Neuron (in vitro differentiated cells): ENCODE results near the gene GRIN2B.

ENCODE experiments used
- H2AFZ ChIP-seq: one replicate; pipeline ENCODE4 v1.6.1; 2013; ENCODE audit warnings: low read depth, mild to moderate bottlenecking, inconsistent platforms, low read length, moderate library complexity
- H3K27me3 ChIP-seq: one replicate; pipeline ENCODE4 v1.6.1; 2013; ENCODE audit warnings: low read length; ENCODE audit not compliant: insufficient read depth
- H3K36me3 ChIP-seq: one replicate; pipeline ENCODE4 v1.6.1; 2013; ENCODE audit warnings: low read length; ENCODE audit not compliant: insufficient read depth
- H3K4me1 ChIP-seq: one replicate; pipeline ENCODE4 v1.6.1; 2013; ENCODE audit warnings: low read length; ENCODE audit not compliant: insufficient read depth
- H3K4me3 ChIP-seq: 2 replicates; pipeline ENCODE4 v1.5.1; 2013; ENCODE audit warnings: mild to moderate bottlenecking, low read length, moderate library complexity
- H3K9me3 ChIP-seq: one replicate; pipeline ENCODE4 v1.6.1; 2013; ENCODE audit warnings: low read length

Gene GRIN2B

DNA sequence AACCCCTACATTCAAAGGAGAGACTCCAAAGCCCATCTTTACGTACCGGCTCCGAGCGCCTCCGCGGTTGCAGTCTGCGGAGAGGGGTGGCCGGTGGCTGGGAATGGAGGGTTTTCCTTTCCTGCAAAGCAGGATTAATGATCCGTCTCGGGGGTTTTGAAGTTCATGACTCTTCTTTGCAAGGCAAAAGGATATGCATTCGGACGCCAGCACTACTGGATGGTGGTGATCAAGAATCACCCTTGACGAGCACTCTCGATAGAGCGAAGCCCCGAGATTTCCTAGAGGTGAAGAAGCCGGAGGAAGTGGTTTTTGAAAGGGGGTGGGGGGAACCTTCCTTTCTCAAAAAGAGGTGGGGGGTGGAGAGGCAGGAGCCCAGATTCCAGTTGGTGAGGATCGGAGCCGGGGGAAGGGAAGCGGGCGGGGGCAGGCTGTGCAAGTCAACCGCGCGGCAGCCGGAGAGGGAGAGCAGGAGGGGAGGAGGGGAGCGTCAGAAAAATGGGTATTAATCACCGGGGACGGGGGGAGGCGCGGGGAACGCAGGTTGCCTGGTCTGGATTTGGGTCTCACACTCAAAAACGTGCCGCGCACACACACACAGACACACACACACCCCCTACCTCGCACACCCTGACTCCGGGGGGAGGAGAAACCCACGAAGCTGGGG lies at the start of gene GRIN2B:
Gene GRIN2B, minus strand, starts transcription at position 307 of the 667 bp plus-strand sequence. CDS start 115,394 bp downstream, outside the sequence.
- H3K4me1 ChIP-seq = peaks cover 39% of the 10 kb centered on the region
- H3K9me3 ChIP-seq = no peaks in the 10 kb centered on the region
- no peaks in the 10 kb centered on the region for H3K27me3 ChIP-seq
- H2AFZ ChIP-seq = peak within 1 kb of the TSS; percentile 92
- peaks cover 4% of the 10 kb centered on the region for H3K36me3 ChIP-seq
- H3K4me3 ChIP-seq = peak within 1 kb of the TSS; percentile 95

- H2AFZ ChIP-seq = no peak overlapping the region
- peaks cover 5% of the 10 kb centered on the region for H3K4me1 ChIP-seq
- peaks cover 2% of the 10 kb centered on the region for H3K27me3 ChIP-seq
- no peaks in the 10 kb centered on the region for H3K36me3 ChIP-seq
- no peak overlapping the region for H3K4me3 ChIP-seq
- no peaks in the 10 kb centered on the region for H3K9me3 ChIP-seq
These were observed 45.1 kb upstream of the GRIN2B start for GRCh38 chr12:14026537-14026936.

GRCh38 chr12:14024591-14024990 lies 43.2 kb upstream of the GRIN2B start:
- peaks cover 4% of the 10 kb centered on the region for H3K4me1 ChIP-seq
- H3K4me3 ChIP-seq = no peak overlapping the region
- no peaks in the 10 kb centered on the region for H3K9me3 ChIP-seq
- peaks cover 2% of the 10 kb centered on the region for H3K27me3 ChIP-seq
- H3K36me3 ChIP-seq = no peaks in the 10 kb centered on the region
- H2AFZ ChIP-seq = no peak overlapping the region

- no peaks in the 10 kb centered on the region for H3K36me3 ChIP-seq
- no peaks in the 10 kb centered on the region for H3K9me3 ChIP-seq
- no peaks in the 10 kb centered on the region for H3K27me3 ChIP-seq
- no peaks in the 10 kb centered on the region for H3K4me1 ChIP-seq
- no peak overlapping the region for H2AFZ ChIP-seq
- no peak overlapping the region for H3K4me3 ChIP-seq
These were observed 36.7 kb upstream of the GRIN2B start for GRCh38 chr12:14018080-14018479.

DNA sequence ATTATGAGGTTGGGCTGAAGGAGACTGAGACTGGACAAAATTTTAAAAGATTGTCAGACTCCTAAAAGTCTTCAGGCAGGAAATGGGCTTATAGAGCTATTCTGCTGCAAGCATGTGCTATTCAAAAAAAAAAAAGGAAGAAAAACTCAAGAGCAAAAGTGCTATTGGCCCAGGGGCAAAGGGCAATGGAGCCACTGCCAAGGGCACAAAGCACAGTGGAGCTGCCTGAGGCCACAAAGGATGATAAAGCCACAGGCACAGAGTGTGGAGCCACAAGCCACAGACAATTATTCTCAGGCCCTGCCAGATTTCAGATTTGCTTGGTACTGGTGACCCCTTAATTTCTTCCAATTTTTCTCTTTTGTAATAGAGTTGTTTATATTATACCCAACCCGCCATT lies 29.6 kb upstream of the GRIN2B start:
- Histone ChIP-seq H2AFZ (no peak overlapping the region), H3K36me3 (no peaks in the 10 kb centered on the region), H3K4me1 (no peaks in the 10 kb centered on the region), H3K4me3 (no peak overlapping the region), H3K9me3 (no peaks in the 10 kb centered on the region), H3K27me3 (no peaks in the 10 kb centered on the region)

- H3K4me3 ChIP-seq = no peak overlapping the region
- no peaks in the 10 kb centered on the region for H3K27me3 ChIP-seq
- no peaks in the 10 kb centered on the region for H3K4me1 ChIP-seq
- no peaks in the 10 kb centered on the region for H3K9me3 ChIP-seq
- no peaks in the 10 kb centered on the region for H3K36me3 ChIP-seq
- no peak overlapping the region for H2AFZ ChIP-seq
These were observed 26.2 kb upstream of the GRIN2B start for GRCh38 chr12:14007639-14008038.

DNA sequence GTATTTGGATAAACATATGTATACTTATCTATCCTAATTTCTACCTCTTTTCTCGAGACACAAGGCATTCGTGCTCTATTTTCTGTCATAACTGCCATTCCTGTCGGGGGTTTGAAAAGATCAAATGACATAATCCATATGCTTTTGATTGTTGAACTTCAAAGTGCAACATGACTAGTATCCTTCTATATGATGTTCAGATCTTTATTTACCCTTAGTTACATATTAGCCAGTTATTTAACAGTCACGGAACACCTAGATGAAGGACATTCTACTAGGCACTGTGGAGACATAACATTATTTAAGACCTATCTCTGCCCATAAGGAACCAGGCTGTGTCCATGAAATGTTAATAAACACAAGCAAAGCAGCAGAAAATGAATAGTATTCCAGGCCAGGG lies 11.2 kb upstream of the GRIN2B start:
- no peaks in the 10 kb centered on the region for H3K4me1 ChIP-seq
- no peaks in the 10 kb centered on the region for H3K9me3 ChIP-seq
- no peaks in the 10 kb centered on the region for H3K36me3 ChIP-seq
- no peaks in the 10 kb centered on the region for H3K27me3 ChIP-seq
- no peak overlapping the region for H2AFZ ChIP-seq
- no peak overlapping the region for H3K4me3 ChIP-seq

GRCh38 chr12:13992106-13992505 lies 10.7 kb upstream of the GRIN2B start:
- Histone ChIP-seq H3K9me3 (no peaks in the 10 kb centered on the region), H3K4me1 (no peaks in the 10 kb centered on the region), H2AFZ (no peak overlapping the region), H3K27me3 (no peaks in the 10 kb centered on the region), H3K36me3 (no peaks in the 10 kb centered on the region), H3K4me3 (no peak overlapping the region)

- no peak overlapping the region for H3K4me3 ChIP-seq
- no peaks in the 10 kb centered on the region for H3K36me3 ChIP-seq
- H3K4me1 ChIP-seq = no peaks in the 10 kb centered on the region
- no peak overlapping the region for H2AFZ ChIP-seq
- H3K9me3 ChIP-seq = no peaks in the 10 kb centered on the region
- no peaks in the 10 kb centered on the region for H3K27me3 ChIP-seq
These were observed 4.6 kb upstream of the GRIN2B start for GRCh38 chr12:13986031-13986430.

GRCh38 chr12:13981990-13982389 lies 588 bp upstream of the GRIN2B start:
- Histone ChIP-seq H3K4me3 (peak overlapping the region; percentile 95), H3K4me1 (peaks cover 35% of the 10 kb centered on the region), H3K9me3 (no peaks in the 10 kb centered on the region), H3K36me3 (peaks cover 4% of the 10 kb centered on the region), H3K27me3 (no peaks in the 10 kb centered on the region), H2AFZ (peak overlapping the region; percentile 92)

DNA sequence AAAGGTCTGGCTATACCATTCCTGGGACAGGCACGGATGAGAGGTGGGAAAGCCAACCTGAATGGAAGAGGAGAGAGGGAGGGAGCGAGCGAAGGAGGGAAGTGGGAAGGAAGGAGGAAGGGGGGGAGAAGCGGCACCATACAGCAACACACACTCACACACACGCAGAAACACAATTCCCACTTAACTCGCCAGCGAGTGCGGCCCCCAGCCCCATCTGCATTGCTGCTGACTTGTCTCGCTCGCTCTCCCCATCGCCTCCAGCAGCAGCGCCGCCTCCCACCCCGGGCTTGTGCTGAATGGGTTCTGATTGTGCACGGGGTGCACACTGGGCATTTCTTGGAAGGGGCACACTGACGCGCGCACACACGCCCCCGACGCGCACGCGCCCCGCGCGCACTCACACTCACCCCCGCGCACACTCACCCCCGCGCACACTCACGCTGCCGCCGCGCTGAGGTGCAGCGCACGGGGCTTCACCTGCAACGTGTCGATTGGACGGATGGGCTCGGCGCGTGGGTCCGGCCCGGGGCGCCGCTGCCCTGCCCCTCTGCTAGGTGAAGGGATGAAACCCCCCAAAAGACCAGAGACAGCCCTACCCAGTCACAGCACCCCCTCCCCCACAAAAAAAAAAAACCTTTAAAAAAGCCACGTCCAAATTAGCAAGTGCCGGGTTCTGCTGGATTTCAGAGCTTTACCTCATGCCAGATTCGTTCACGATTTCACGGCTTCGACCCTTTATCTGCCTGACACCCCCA lies 685 bp downstream of the GRIN2B start:
- peak overlapping the region; percentile 95 for H3K4me3 ChIP-seq
- peaks cover 5% of the 10 kb centered on the region for H3K36me3 ChIP-seq
- no peaks in the 10 kb centered on the region for H3K27me3 ChIP-seq
- peaks cover 45% of the 10 kb centered on the region for H3K4me1 ChIP-seq
- H2AFZ ChIP-seq = peak overlapping the region; percentile 92
- H3K9me3 ChIP-seq = no peaks in the 10 kb centered on the region

DNA sequence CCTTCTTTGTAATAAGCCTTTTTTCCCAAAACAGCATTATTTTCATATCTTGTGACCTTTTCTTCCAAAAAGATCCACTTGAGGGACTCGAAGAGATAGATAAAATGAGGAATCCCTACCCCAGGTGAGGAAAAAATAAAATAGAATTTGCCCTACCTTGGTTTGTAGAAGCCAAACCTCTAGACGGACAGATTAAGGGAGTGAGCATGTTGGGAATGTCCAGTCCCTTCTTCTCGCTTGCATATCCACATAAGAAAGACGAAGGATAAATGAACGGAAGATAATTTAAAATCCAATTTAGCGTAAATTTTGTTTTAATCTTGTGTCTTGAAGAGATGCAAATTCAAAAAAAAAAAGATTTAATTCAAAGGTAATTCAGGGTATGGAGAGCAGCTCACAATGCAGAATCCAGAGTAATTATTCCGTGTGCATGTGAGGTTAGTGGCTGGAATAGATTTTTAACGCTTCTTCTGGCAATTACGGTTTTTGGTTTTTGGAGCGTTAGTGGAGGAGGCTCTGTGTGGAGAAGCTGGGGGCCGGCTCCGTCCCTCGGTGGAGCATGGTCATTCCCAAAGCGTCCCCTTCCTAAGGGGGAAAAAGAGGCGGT lies 1.5 kb downstream of the GRIN2B start:
- H3K4me3 ChIP-seq = peak overlapping the region; percentile 95
- no peaks in the 10 kb centered on the region for H3K27me3 ChIP-seq
- peak overlapping the region; percentile 92 for H2AFZ ChIP-seq
- no peaks in the 10 kb centered on the region for H3K9me3 ChIP-seq
- peaks cover 8% of the 10 kb centered on the region for H3K36me3 ChIP-seq
- H3K4me1 ChIP-seq = peaks cover 53% of the 10 kb centered on the region

GRCh38 chr12:13978876-13979275 lies 2.5 kb downstream of the GRIN2B start:
- H3K27me3 ChIP-seq = no peaks in the 10 kb centered on the region

More at GRCh38 chr12:13978876-13979275, 2.5 kb downstream of the GRIN2B start:
- H3K4me3 ChIP-seq = peak overlapping the region; percentile 95
- peaks cover 15% of the 10 kb centered on the region for H3K36me3 ChIP-seq
- no peak overlapping the region for H2AFZ ChIP-seq
- H3K4me1 ChIP-seq = peaks cover 58% of the 10 kb centered on the region
- no peaks in the 10 kb centered on the region for H3K9me3 ChIP-seq
